ENCODE measurements around the gene DGCR8. TPM values are rescaled to one million over a fixed set of nuclear protein-coding genes. Genes with fewer than 3 reads are reported as not detected.

Gene DGCR8
- total RNA-seq, 1 donor from 2014 or later = 49.0 TPM

- DNase-seq (ENCODE audit: low spot score) = no peak
These were observed 27.5 kb upstream of the DGCR8 start for GRCh38 chr22:20052309-20053259.

GRCh38 chr22:20053407-20054033 is 26.5 kb upstream of the DGCR8 start:
- DNase-seq (ENCODE audit: low spot score) = no peak

- no peak for DNase-seq (ENCODE audit: low spot score)
These were observed 26.0 kb upstream of the DGCR8 start for GRCh38 chr22:20054034-20054427.

- DNase-seq (ENCODE audit: low spot score) = no peak
These were observed 25.6 kb upstream of the DGCR8 start for GRCh38 chr22:20054485-20054884.

GRCh38 chr22:20055144-20055543 is 24.9 kb upstream of the DGCR8 start:
- DNase-seq (ENCODE audit: low spot score) = no peak

- DNase-seq (ENCODE audit: low spot score) = no peak
These were observed 24.4 kb upstream of the DGCR8 start for GRCh38 chr22:20055654-20056053.

GRCh38 chr22:20056161-20056560 is 23.9 kb upstream of the DGCR8 start:
- no peak for DNase-seq (ENCODE audit: low spot score)

DNA sequence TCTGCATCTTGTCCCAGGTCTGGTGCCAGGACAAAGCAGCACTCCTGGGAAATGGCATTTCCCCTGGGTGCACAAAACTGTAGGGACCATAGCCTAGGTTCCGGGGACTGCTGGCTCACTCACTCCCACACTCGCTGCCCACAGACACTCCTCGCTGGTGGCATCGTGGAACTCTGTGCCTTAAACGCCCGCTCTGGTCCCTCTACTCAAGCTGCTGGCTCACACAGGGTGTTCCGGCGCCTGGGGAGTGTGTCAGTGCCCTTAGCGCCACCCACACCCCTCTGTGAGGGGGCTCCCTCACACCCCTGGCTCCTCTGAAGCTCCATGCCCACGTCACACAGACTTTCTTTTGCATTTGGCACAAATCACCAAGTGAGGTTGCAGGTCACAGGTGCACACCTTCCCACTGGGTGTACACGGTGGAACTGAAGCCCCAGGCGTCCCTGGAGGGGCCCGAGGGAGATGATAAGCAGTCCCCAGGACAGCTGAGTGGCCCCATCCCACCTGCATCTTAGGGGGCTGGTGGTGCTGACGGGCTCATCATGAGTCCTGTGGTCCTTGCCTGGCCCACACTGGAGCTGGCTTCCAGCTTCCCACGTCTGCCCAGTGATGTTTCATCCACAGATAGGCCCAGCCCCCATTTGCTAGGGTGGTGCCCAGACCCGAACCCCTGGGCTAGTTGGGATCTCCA is 23.2 kb upstream of the DGCR8 start:
- no peak for DNase-seq (ENCODE audit: low spot score)

DNA sequence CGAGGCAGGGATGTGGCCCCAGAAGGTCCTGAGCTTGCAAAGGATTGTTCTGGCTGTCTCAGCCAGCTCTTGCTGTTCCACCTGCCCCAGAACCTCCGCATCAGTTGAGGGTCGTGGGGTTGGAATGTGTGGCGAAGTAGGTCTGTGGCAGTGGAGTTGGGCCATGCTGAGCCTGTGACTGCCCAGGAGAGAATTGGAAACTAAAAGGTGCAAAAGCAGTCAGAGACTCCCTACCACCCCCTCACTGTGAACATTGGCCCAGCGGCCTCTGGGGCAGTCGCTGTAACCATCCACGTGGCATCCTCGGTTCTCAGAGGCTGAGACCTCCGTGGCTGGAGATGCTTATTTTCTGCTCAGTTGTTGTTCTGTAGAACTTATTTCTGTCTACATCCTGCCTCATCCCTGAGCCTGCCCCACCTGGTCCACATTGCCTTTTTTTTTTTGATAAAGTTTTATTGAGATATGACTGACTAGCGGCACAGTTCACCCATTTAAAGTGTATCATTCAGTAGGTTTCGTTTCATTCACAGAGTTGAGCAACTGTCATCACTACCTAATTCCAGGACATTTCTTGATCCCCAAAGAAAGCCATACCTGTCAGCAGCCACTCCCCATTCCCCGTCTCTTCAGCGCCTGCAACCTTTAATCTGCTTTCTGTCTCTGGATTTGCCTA is 22.3 kb upstream of the DGCR8 start:
- no peak for DNase-seq (ENCODE audit: low spot score)

DNA sequence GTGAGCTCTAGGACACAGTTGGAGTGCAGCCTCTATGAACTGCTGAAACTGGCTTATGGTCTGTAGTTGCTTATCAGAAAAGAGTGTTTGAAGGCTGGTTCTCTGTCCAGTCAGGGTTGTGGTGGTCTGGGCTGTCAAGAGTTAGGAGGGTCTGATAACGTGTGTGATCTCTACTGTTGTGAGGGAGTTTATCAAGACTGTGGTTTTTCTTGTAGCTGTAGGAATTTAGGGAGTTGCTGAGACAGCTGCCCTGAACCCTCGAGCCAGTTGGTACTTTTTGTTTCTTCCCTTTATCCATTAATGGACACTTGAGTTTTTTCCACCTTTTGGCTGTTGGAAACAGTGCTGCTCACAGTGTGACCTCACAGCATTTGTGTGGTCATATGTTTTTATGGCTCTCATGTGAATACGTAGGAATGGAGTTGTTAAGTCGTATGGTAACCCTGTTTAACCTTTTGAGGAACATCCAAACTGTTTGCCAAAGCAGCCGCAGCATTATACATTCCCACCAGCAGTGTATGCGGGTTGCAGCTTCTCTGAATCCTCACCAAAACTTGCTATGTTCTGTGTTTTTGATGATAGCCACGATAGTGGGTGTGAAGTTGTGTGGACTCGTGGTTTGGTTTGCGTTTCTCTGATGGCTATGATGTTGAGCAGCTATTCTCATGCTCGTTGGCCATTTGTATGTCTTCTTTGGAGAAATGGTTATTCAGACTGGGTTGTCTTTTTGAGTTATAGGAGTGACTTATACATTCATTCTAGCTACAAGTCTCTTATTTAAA is 20.9 kb upstream of the DGCR8 start:
- DNase-seq (ENCODE audit: low spot score) = no peak

DNA sequence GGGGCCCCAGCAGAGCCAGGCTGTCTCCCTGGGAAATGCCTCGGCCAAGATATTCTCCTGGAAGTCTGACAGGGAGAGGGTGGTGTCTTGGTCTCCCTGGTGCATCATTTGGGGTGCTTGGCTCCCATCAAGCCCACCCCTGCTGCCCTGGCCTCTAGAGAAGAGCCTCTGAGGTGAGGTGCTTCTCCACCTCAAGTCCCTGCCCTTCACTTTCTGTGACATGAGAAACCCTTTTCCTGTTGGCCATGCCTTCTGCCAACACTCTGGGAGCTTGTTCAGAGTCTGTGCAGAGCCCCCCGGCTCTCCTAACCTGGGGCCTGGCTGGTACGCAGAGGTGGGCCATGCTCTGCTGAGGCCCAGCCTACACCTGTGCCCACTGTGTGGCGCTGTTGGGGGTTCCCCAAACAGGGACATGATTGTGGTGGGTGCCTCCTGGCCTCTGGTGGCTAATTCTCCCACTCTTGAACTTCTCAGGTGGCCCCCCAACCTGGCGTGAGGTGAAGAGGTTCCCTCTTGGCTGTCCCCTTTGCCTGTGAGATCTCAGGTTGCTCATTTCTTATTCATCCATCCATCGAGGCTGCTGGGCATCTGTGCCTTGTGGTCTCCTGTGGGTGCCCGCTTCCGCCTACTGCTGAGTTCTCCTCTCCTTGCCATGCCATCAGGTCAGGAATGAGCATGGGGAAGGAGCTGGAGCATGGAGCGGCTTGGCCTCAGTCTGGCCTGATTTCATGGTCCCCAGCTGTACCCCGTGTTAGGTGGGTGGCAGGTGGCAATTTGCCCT is 19.2 kb upstream of the DGCR8 start:
- no peak for DNase-seq (ENCODE audit: low spot score)

- DNase-seq (ENCODE audit: low spot score) = no peak
These were observed 18.6 kb upstream of the DGCR8 start for GRCh38 chr22:20061481-20061861.

GRCh38 chr22:20062043-20062765 is 17.8 kb upstream of the DGCR8 start:
- no peak for DNase-seq (ENCODE audit: low spot score)

DNA sequence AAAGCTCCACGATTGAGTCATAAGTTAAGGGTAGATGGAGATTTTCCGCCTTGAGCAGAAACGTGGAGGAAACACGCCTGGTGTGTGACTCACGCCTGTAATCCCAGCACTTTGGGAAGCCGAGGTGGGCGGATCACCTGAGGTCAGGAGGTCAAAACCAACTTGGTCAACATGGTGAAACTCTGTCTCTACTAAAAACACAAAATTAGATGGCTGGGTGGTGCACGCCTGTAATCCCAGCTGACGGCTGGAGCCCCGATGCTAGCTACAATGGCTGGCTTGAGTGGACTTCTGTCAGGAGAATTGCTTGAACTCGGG is 17.3 kb upstream of the DGCR8 start:
- no peak for DNase-seq (ENCODE audit: low spot score)

DNA sequence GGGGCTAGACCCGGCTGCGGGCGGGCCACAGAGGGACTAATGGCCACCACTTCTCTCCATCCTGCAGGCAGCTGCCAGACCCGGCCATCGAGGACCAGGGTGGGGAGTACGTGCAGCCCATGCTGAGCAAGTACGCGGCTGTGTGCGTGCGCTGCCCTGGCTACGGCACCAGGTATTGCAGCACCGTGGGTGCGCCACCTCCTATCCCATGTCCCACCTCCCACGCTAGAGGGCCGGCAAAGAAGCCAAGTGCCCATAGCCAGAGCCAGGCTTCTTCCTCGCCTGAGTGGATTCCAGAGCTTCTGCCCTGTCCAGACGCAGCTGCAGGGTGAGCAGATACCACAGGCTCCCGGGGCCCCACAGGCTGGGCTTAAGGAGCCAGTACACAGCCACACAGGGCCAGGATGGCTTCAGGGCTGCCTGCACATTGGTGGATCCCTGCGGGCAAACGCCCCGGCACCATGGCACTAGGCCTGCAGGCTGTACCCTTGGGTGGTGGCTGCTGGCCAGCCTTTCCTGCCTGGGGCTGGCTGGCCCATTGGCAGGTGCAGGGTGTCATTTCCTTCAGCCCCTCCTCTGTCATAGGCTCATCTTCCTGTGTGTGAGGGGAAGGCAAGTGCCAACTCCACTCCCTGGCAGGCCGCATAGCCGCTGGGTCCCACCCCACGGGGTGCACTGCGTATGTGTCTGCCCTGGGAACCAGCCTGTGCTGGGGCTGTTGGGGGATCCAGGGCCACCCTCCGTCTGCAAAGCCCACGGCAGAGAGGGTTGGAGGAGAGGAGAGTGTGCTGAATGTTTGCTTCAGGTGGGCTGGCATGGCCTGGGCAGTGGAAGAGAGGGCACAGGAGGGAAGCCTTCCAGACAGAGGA is 16.5 kb upstream of the DGCR8 start:
- no peak for DNase-seq (ENCODE audit: low spot score)

DNA sequence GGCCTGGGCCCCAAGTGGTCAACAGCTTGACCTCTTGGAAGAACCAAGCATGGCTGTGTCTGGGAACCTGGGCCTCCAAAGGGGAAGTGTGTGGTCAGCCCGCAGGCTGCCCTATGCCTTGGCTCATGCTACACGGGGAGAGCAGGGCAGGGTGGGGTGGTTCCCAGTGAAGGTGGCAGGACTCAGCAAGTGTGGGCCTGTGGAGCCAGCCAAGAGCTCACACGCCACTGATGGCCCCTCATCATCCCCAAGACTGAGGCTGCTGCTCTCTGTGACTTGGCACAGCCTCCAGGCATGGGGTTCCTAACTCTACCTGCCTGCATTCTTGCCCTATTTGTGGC is 15.9 kb upstream of the DGCR8 start:
- DNase-seq (ENCODE audit: low spot score) = no peak

- no peak for DNase-seq (ENCODE audit: low spot score)
These were observed 15.3 kb upstream of the DGCR8 start for GRCh38 chr22:20064545-20065262.

GRCh38 chr22:20065896-20066616 is 14.0 kb upstream of the DGCR8 start:
- DNase-seq (ENCODE audit: low spot score) = no peak

All from ureter (tissue), 1 donor.